Stimulated activated memory B cell treated with anti-CD40 and anti-IgM and Interleukin-4, amounts not matched to agents 10 μg/mL and 1 μg/mL and 100 μg/mL, for 72 hours (primary cell): ENCODE data around the gene OR2T35.

Source experiments
- ATAC-seq: fragments of 150-1000 bp; cut with Tn5 transposase; 2 replicates; pipeline ENCODE4 v1.10.0; 2021
- H3K27ac Mint-ChIP-seq: one replicate; pipeline ENCODE4 v1.8.0; 2022; ENCODE audit warnings: mild to moderate bottlenecking, mixed read lengths
- H3K27me3 Mint-ChIP-seq: one replicate; pipeline ENCODE4 v1.8.0; 2022; ENCODE audit warnings: mixed read lengths
- H3K36me3 Mint-ChIP-seq: one replicate; pipeline ENCODE4 v1.8.0; 2022; ENCODE audit warnings: mixed read lengths
- H3K4me1 Mint-ChIP-seq: one replicate; pipeline ENCODE4 v1.8.0; 2022; ENCODE audit warnings: mixed read lengths
- H3K4me3 Mint-ChIP-seq: one replicate; pipeline ENCODE4 v1.8.0; 2022; ENCODE audit warnings: mild to moderate bottlenecking, moderate library complexity, mixed read lengths
- H3K9me3 Mint-ChIP-seq: one replicate; pipeline ENCODE4 v1.8.0; 2022; ENCODE audit warnings: mixed read lengths

The OR2T35 gene

DNA sequence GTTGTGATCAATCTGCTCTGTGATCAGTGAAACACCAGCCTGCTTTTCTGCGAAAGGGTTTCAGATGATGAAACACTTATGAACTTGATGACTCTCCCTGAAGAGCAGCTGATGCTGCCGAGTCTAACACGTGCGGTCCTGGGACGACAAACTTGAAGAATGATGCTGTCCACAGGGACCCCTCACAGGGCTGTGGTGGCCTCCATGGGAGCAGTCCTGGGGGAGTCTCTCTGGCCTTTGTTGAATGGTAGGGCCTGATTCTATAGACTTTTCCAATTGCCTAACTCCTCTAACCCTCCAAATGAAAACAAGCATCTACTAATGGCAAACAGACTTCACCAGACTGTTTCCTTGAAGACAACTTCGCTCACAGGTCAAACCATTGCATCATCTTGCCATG is 47.5 kb downstream of the OR2T35 start, which contains the start of gene OR2T10:
TSS of gene OR2T10 (minus strand) at position 112 of the 400 bp plus-strand sequence. CDS start 3,932 bp downstream, outside the sequence.
- peak within 1 kb of the TSS; percentile 48 for H3K27ac Mint-ChIP-seq
- H3K36me3 Mint-ChIP-seq, result peaks cover 14% of the 10 kb centered on the region
- H3K4me3 Mint-ChIP-seq, result no peak within 1 kb of the TSS
- no peak for ATAC-seq
- H3K27me3 Mint-ChIP-seq, result no peaks in the 10 kb centered on the region
- H3K4me1 Mint-ChIP-seq, result peaks cover 12% of the 10 kb centered on the region
- peaks cover 1% of the 10 kb centered on the region for H3K9me3 Mint-ChIP-seq

DNA sequence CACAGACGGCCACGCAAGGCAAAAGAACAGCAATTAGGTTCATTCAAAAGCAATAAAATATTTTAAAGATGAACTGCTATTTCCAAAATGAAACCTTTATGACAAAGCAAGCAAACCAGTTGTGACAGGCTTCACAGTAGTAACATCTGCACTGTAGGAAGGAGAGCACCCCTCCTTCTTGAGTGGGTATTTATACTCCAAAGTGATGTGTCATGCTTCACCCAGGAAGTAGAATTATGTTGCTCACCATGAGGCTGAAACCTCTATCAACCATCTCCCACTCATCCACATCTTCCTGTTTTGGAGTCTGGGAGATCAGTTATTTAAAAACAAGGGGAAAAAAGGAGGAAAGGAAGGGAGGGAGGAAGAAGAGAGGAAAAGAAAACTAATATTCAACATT is 48.5 kb downstream of the OR2T35 start:
- no peak overlapping the region for H3K4me3 Mint-ChIP-seq
- H3K27ac Mint-ChIP-seq, result peak overlapping the region; percentile 48
- no peak for ATAC-seq
- H3K27me3 Mint-ChIP-seq, result no peaks in the 10 kb centered on the region
- peaks cover 12% of the 10 kb centered on the region for H3K4me1 Mint-ChIP-seq
- H3K36me3 Mint-ChIP-seq, result peaks cover 7% of the 10 kb centered on the region
- H3K9me3 Mint-ChIP-seq, result no peaks in the 10 kb centered on the region

DNA sequence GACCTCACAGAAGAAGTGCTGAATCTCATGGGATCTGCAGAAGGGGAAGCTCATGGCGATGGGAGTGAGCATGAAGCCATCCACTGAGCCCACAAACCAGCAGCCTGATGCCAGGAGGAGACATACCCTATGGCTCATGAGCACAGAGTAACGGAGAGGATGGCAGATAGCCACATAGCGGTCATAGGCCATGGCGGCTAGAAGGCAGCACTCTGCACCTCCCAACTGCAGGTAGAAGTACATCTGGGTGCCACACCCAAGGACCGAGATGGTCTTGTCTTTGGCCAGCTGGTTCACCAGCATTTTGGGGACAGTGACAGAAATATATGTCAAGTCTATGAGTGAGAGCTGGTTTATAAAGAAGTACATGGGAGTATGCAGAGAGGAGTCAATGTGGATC is 51.9 kb downstream of the OR2T35 start:
- Mint-ChIP-seq H3K4me3 (no peak overlapping the region), H3K27ac (no peak overlapping the region), H3K27me3 (no peaks in the 10 kb centered on the region), H3K4me1 (peaks cover 12% of the 10 kb centered on the region), H3K36me3 (peaks cover 7% of the 10 kb centered on the region), H3K9me3 (no peaks in the 10 kb centered on the region)
- no peak for ATAC-seq

DNA sequence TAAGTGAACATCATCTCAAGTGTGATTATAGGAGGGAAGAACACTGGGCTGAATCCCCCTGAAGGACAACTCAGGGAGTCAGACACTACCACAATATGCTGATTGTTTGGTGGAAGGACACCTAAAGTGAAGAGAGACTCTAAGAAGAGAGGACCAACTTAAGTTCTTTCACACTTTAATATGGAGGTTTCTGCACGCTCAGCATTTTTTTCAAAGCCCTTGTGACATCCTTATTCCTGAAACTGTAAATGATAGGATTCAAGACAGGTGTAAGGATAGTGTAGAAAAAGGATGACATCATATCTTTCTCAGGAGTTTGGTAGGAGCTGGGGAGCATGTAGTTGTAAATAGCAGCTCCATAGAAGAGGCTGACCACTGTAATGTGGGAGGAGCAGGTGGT is 52.4 kb downstream of the OR2T35 start:
- Mint-ChIP-seq H3K4me3 (no peak overlapping the region), H3K9me3 (no peaks in the 10 kb centered on the region), H3K27ac (no peak overlapping the region), H3K36me3 (peaks cover 7% of the 10 kb centered on the region), H3K27me3 (peaks cover 5% of the 10 kb centered on the region), H3K4me1 (peaks cover 12% of the 10 kb centered on the region)
- no peak for ATAC-seq

DNA sequence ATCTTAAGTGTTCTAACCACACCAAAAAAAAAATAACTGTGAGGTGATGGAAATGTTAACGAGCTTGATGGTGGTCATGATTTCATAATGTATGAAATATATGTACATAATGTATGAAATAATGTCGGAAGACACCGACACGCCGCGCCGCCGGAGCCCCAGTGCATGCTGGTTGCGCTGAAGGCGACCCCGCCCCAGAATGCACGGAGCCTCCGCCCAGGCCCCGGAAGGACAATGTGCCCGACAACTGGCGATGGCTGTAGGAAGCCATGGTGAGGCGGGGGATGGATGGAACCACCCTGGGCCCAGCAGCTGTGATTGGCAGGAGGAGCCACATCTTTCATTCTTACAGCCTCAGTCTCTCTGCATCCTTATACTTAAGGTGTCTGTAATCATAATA is 55.0 kb downstream of the OR2T35 start:
- peaks cover 13% of the 10 kb centered on the region for H3K27me3 Mint-ChIP-seq
- H3K4me1 Mint-ChIP-seq, result peaks cover 4% of the 10 kb centered on the region
- ATAC-seq, result no peak
- H3K36me3 Mint-ChIP-seq, result peaks cover 7% of the 10 kb centered on the region
- H3K4me3 Mint-ChIP-seq, result no peak overlapping the region
- no peaks in the 10 kb centered on the region for H3K9me3 Mint-ChIP-seq
- no peak overlapping the region for H3K27ac Mint-ChIP-seq

DNA sequence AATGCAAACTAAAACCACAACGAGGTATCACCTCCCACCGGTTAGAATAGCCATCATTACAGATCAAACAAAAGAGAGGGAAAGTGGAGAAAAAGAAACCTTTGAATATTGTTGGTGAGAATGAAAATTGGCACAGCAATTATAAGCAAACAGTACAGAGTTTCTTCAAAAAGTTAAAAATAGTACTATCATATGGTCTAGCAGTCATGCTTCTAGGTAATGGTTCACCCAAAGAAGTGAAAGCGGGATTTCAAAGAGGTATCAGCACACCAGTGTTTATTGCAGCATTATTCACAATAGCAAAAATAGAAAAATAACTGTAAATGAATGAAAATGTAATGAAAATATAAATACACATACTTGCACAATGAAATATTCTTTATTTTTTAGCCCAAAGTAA is 55.7 kb downstream of the OR2T35 start:
- Mint-ChIP-seq H3K9me3 (no peaks in the 10 kb centered on the region), H3K27ac (no peak overlapping the region), H3K4me1 (peaks cover 11% of the 10 kb centered on the region), H3K4me3 (no peak overlapping the region), H3K36me3 (peaks cover 7% of the 10 kb centered on the region), H3K27me3 (peaks cover 13% of the 10 kb centered on the region)
- no peak for ATAC-seq
